Endometrial microvascular endothelial cells (primary cell): ENCODE results near the gene SDHAF2. TPM values are rescaled to one million over a fixed set of nuclear protein-coding genes. Genes with fewer than 3 reads are reported as not detected.
"Not testable (repeated sequence)": the region's sequence is repeated elsewhere in the genome, so short reads cannot be mapped to it uniquely, and the experiment has no call there.

Experiments
- in situ Hi-C: cut with HindIII; loops from 2 replicates; pipeline ENCODE4 v1.10.0; 2017; ENCODE audit warnings: low sequenced_read_pairs, low pct_unique_long_range_greater_than_20kb; ENCODE audit errors: inconsistent ontology term
- total RNA-seq: library from RNA; depleted of rRNA; stranded (reverse); fragments of >200 nt; gene quantifications from one replicate; pipeline ENCODE4 v1.2.3, GENCODE V29; 2015; ENCODE audit errors: inconsistent ontology term

The SDHAF2 gene
- total RNA-seq, 1 donor from 2014 or later: 103 TPM

DNA sequence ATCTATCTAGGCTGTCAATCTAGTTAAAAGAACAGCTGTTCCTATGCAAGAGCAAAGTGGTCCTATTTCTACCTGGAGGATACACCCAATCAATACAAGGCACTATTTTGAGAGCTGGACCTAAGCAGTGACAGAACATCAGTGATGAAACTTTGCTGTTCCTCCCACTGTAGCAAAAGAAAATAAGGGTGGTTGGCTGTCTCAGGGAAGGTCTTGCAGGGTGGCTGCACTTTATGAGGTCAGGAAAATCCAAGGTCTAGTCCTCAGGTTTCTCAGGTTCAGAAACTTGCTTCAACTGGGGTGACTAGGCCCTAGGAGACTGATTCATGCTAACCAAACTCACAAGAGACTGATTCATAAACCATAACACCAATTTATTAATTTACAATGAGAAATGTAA, 11.8 kb upstream of the SDHAF2 start:
- in situ Hi-C loops: no loop called here

DNA sequence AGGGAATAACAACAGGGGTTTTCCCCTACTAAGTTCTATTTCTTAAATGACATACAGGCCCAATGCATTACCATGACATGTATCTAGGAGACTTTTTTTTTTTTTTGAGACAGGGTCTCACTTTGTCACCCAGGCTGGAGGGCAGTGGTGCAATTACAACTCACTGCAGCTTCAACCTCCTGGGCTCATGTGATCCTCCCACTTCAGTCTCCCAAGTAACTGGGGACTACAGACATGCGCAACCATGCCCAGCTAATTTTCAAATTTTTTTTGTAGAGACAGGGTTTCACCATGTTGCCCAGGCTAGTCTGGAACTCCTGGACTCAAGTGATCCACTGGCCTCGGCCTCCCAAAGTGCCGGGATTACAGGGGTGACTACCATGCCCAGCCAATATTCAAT, 7.7 kb upstream of the SDHAF2 start:
- in situ Hi-C loops: no loop called here

DNA sequence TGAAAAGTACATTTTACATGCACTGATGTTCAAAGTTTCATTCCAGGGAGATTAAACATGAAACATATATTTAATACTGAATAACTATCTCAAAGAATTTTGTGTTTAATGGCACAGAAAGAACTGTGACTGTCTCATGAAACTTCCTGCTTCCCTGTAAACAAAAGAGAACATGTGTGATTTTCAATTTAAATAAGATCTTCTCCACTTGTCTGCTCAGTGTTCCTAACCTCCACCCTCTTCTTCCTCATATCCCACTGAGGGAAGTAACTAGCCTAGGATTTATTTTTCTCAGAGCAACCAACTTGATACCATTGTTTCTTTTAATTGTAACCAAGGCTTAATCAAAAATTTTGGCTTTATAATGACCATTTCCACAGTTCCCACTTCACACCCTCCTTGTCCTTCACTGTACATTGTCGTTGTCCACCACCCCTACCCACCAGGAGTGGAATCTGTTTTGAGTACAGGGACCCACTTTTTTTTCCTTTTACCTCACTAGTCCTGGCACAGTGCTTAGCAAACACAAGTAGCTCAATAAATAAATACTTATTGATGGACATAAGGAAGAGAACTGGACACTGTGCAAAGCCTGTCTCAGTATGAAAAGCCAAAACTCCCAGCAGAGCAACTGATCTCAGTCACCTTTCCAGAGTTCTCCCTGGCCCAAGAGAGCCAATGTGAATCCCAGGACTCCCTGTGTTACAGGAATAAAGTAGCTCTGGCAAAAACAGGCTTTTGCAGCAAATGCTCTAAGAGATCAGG, 4.4 kb upstream of the SDHAF2 start:
- in situ Hi-C loops: no loop called here

DNA sequence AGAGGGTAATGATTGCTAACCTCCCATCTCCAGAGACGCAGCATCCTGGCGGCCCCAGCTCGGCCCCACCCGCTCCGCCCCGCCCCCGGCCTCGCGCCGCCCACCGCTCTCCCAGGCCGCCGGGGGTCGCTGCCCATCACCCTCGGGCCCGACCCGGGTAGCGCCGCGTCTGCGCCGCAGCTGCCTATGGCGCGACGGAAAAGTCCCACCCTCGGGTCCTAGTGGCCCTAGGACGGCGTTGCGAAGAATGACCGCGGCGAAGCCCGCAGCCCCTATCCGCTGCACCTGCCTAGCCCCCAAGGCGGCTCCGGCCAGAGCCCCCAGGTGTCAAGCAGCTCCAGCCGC, 606 bp upstream of the SDHAF2 start:
- in situ Hi-C loops: no loop called here

DNA sequence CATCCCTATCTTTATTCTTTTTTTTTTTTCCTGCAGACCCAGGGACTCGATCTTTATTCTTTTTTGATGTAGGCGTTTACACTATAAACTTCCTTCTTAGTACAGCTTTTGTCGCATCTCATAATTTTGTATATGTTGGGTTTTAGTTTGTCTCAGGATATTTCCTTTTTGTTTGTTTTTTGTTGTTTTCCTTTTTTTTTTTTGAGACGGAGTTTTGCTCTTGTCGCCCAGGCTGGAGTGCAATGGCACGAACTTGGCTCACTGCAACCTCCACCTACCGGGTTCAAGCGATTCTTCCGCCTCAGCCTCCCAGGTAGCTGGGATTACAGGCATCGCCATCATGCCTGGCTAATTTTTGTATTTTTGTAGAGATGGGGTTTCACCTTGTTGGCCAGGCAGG, 915 bp downstream of the SDHAF2 start:
- in situ Hi-C loops: not testable (repeated sequence)

DNA sequence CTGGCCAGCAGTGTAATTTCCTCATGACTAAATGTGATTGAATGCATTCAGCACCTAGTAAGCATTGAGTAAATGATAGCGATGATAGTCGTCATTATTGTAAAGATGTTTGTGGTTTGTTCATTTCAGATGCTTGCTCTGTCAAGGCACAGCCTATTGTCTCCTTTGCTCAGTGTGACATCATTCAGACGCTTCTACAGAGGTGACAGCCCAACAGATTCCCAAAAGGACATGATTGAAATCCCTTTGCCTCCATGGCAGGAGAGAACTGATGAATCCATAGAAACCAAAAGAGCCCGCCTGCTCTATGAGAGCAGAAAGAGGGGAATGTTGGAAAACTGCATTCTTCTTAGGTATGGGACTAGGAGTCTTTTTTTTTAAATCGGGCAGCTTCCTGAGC, 7.6 kb downstream of the SDHAF2 start:
- in situ Hi-C loops: no loop called here

DNA sequence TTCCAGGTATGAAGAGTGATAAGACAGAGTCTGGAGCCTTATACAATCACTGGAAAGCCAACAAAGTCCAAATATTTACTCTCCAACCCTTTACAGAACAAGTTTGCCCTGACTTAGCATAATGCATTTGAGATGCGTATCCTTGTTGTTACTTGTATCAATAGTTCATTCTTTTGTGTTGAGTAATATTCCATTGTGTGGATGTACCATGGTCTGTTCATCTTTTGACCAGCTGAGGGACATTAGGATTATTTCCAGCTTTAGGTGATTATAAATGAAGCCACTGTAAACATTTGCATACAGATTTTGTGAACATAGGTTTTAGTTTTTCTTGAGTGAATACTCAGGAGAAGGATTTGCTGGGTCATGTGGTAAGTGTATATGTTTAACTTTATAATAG, 9.7 kb downstream of the SDHAF2 start:
- in situ Hi-C loops: no loop called here

DNA sequence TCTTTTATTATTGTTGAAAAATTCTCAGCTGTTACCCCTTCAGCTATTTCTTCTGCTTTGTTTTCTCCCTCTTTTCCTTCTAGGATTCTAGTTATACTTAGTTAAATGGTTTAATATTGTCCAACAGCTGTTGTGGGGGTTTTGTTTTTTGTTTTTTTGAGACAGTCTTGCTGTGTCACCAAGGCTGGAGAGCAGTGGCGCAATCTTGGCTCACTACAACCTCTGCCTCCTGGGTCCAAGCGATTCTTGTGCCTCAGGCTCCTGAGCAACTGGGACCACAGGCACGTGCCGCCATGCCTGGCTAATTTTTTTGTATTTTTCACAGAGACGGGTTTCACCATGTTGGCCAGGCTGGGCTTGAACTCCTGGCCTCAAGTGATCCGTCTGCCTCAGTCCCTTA, 12.7 kb downstream of the SDHAF2 start:
- in situ Hi-C loops: no loop called here

DNA sequence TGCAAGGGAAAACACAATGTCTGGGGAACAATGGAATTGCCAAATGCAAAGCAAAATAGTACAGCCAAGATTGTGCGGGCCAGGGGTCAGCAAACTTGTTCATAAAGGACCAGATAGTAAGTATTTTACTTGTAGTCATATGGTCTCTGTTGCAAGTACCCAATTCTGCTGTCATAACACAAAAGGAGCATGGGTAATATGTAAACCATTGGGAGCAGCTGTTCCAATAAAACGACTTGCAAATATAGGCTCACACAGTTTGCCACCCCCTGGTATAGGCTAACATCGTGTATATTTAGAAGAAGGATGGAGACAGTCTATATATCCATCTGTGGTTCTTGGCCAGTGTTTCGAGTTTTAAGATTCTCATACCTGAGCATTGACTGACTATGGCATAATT, 15.6 kb downstream of the SDHAF2 start:
- in situ Hi-C loops: no loop called here

DNA sequence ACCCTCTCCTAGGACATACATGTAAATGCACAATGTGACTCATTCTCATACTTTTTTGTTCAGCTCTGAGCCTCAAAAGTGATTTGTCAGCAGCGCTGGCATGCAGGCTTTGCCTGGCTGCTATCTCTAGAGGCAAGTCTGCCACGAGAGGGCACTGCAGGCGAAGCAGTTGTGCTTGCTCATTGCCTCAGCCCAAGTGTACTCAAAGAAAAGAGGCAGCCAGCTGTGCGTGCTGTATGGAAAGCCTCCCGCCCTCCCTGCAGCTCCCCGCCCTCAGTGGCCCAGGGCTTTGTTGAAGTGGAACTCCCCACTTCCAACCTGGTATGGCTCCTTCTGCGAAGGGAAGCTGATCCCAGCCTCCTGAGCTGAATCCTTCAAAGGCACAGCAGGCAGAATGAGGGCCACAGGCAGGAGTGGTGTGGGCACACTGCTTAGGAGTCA, 16.3 kb downstream of the SDHAF2 start:
- in situ Hi-C loops: no loop called here

DNA sequence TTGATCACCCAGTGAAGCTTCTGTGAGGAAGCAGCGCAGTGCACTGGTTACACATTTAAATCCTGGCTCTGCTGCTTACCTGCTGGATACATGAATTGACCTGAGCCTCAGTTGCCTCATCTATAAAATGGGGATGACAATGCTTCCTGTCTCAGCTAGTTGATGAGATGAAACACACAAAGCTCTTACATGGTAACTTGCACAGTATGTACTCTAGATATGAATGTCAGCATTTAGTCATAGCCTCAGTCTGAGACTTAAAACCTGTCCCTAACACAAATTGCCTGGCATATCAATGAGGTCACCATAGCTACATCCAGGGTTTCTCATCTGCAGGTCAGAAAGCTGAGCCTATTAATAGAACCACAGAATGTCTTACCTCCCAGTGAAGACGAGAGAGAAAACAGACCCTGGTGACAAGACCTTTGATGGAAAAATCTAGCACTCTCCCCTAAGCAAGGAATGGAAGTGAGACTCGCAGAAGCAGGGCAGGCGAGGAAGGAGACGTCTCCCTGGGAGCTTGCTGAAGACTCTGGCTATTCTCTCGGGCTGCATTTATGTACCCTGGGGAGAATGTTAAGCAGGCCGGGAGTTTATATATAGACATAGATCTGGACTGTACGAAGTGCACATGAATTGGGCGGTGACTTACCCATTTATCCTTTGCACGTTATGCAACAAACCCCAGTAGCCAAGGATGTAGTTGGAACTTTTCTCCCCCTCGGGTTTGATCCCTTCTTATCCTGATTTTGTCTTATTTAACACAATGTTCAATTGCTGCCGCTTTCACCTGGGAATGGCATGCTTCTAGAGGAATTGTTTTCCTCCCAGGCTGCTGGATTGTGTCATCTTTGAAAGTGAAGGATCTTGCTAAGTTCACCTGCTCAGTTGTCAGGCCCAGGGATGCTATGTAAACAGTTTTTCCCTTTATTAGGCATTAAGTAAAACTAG, 18.0 kb downstream of the SDHAF2 start:
- in situ Hi-C loops: no loop called here

DNA sequence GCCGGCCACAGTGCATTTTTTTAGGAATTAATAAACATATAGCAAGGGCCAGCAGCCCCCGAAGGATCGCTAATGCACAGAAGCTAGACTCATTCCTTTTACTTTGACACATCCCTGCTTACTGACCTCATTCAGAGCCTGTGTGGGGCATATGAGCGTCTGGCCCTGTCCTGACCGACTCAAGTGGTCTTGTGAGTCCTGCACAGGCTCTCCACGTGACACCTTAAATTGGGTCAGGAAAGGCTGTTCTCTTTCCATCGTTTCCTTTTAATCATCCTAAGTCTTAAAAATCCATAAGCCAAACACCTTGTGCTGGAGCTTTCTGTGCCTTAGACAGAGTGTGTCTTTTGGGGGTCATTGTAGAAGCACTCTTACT, 18.6 kb downstream of the SDHAF2 start:
- in situ Hi-C loops: no loop called here

DNA sequence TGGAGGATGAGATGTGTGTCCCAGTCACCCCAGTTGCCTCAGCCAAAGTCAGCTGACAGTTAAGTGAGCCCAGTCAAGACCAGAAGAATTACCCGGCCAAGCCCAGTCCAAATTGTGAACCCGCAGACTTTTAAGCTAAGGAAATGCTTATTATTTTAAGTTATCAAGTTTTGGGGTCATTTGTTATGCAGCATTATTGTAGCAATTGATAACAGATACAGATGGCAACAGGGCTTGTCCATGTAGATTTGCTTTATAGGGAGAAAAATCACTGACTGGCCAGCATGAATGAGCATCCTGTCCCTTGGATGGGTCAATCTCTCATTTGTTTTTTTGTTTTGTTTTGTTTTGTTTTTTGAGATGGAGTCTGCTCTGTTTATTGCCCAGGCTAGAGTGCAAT, 22.9 kb downstream of the SDHAF2 start:
- in situ Hi-C loops: no loop called here

DNA sequence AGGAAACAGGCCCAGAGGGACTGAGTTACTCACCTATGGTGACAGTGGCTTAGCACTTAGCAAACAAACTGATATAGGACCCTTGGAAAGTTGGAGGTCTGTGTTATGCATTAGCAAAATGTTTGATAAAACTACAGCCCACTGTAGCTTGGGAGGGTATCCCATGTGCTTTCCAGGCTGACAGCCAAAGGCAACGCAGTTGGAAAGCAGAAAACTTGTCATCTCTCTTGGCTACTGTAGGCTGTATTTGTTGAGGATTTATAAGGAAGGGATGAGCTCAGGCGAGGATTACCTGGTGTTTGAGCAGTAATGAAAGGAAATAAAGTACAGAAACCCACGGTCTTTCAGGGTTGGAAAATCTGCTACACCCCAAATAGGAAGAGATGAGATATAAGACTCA, 23.8 kb downstream of the SDHAF2 start:
- in situ Hi-C loops: no loop called here

DNA sequence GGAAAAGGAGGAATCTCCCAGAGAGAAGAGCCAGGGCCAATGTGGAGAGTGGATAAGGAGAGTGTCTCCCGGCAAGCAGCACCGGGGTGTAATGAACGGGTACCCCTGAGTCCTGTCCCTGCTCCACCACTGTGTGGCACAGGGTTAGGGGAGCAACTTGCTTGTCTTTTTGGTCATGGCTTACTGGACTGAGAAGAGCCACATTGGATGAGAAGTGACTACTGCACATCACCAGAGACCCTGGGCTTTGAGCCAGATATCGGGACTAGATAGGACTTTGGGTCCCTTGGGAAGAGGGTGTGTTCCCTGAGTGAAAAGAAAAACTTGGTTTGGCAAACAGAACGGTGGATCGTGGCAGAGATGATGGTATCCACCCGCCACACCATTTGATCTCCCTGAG, 24.6 kb downstream of the SDHAF2 start:
- in situ Hi-C loops: no loop called here

DNA sequence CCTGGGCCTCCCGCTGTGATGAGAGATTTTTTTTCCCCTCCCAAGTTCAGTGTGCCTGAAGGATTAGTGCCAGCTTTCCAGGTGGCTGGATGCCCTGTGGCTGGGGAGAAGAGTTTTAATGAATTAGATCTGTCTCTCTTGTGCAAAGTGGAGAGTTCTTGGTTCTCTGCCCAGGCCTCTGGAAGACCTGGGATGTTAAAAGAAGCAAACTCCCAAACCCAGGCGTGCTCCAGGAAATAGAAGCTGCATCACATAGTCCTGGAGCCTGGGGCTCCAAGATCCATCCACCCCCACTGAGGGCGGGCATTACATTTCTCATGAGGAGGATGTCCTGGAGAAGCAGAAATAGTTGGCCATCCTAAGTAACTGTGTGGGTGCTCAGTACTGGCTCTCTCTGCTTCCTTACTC, 30.6 kb downstream of the SDHAF2 start:
- in situ Hi-C loops: no loop called here

DNA sequence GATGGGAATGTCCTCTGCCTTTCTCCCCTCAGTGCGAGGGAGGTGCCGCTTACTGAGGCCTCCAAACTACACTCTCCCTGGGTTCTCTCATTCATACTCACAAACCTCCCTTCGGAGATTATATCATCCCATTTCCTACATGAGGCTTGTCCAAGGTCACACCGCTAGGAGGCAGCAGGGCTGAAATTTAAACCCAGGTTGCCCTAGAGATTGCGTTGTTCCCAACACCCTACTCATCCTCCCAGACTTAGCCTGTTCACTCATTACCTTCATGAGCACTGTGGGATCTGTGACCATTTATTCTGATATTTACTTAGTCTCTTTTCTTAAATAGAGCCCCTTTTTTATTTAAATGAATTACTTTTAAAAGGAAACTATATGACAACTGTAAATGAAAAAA, 31.1 kb downstream of the SDHAF2 start:
- in situ Hi-C loops: no loop called here

DNA sequence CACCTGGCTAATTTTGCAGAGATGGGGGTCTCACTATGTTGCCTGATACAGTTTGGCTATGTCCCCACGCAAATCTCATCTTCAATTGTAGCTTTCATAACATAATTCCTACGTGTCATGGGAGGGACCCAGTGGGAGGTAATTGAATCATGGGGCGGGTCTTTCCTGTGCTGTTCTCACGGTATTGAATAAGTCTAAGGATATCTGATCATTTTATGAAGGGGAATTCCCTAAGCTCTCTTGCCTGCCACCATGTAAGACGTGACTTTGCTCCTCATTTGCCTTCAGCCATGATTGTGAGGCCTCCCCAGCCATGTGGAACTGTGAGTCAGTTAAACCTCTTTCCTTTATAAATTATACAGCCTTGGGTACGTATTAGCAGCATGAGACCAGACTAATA, 37.7 kb downstream of the SDHAF2 start:
- in situ Hi-C loops: not testable (repeated sequence)

DNA sequence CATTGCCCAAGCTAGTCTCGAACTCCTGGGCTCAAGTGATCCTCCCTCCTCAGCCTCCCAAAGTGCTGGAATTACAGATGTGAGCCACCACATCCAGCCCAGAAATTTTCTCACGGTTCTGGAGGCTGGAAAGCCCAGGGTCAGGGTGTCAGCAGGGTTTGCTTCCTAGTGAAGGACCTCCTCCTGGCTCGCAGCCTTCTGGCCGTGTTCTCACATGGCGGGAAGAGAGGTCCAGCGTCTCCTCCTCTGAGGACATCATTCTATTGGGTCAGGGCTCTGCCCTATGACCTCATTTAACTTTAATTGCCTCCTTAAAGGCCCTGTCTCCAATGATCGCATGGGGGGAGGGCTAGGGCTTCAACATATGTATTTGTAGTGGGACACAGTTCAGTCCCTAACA, 38.1 kb downstream of the SDHAF2 start:
- in situ Hi-C loops: no loop called here

DNA sequence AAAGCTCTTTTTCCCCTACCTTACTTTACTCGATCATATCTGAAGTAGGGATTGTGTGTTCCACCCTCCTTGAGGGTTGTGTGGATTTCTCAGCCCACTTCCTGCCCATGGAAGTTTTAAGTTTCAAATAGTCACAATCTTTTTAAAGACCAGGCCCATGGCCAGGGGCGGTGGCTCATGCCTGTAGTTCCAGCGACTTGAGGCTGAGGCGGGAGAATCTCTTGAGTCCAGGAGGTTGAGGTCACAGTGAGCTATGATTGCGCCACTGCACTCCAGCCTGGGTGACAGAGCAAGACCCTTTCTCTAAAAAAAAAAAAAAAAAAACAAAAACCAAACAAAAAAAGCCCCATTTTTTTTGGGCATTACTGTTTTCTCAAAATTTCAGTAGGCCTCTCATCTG, 42.4 kb downstream of the SDHAF2 start:
- in situ Hi-C loops: no loop called here
